BLaER1 treated with 17β-estradiol and CSF1 and Interleukin-3, amounts not matched to agents 10 nM and 100 nM (cell line): ENCODE measurements around the gene KIAA1614.

Source experiments
- H3K27ac ChIP-seq, 11 experiments: shearing (Covaris generic); formaldehyde crosslinking; 2 replicates each; pipeline ENCODE4 v1.8.1; 2022
- H3K27me3 ChIP-seq, 11 experiments: shearing (Covaris generic); formaldehyde crosslinking; 2 replicates each; pipeline ENCODE4 v1.8.1; 2022
- H3K36me3 ChIP-seq, 11 experiments: shearing (Covaris generic); formaldehyde crosslinking; 2 replicates each; pipeline ENCODE4 v1.8.1; 2022
- H3K4me1 ChIP-seq, 10 experiments: shearing (Covaris generic); formaldehyde crosslinking; 2 replicates each; pipeline ENCODE4 v1.8.1; 2022
- H3K4me2 ChIP-seq, 11 experiments: shearing (Covaris generic); formaldehyde crosslinking; 2 replicates each; pipeline ENCODE4 v1.8.1; 2022
- H3K4me3 ChIP-seq, 10 experiments: shearing (Covaris generic); formaldehyde crosslinking; 2 replicates each; pipeline ENCODE4 v1.8.1; 2022
- H3K9ac ChIP-seq, 11 experiments: shearing (Covaris generic); formaldehyde crosslinking; 2 replicates each; pipeline ENCODE4 v1.8.1; 2022
- H3K9me3 ChIP-seq, 11 experiments: shearing (Covaris generic); formaldehyde crosslinking; replicated peaks in 1 of 11; 2 replicates each; pipeline ENCODE4 v1.8.1; 2022
- H4K20me1 ChIP-seq, 11 experiments: shearing (Covaris generic); formaldehyde crosslinking; 2 replicates each; pipeline ENCODE4 v1.8.1; 2022
- Cebpa-rat ChIP-seq, 11 experiments: shearing (Covaris generic); IDR thresholded peaks; 2 replicates each; pipeline ENCODE4 v1.8.1; 2022

The KIAA1614 gene, protein sequence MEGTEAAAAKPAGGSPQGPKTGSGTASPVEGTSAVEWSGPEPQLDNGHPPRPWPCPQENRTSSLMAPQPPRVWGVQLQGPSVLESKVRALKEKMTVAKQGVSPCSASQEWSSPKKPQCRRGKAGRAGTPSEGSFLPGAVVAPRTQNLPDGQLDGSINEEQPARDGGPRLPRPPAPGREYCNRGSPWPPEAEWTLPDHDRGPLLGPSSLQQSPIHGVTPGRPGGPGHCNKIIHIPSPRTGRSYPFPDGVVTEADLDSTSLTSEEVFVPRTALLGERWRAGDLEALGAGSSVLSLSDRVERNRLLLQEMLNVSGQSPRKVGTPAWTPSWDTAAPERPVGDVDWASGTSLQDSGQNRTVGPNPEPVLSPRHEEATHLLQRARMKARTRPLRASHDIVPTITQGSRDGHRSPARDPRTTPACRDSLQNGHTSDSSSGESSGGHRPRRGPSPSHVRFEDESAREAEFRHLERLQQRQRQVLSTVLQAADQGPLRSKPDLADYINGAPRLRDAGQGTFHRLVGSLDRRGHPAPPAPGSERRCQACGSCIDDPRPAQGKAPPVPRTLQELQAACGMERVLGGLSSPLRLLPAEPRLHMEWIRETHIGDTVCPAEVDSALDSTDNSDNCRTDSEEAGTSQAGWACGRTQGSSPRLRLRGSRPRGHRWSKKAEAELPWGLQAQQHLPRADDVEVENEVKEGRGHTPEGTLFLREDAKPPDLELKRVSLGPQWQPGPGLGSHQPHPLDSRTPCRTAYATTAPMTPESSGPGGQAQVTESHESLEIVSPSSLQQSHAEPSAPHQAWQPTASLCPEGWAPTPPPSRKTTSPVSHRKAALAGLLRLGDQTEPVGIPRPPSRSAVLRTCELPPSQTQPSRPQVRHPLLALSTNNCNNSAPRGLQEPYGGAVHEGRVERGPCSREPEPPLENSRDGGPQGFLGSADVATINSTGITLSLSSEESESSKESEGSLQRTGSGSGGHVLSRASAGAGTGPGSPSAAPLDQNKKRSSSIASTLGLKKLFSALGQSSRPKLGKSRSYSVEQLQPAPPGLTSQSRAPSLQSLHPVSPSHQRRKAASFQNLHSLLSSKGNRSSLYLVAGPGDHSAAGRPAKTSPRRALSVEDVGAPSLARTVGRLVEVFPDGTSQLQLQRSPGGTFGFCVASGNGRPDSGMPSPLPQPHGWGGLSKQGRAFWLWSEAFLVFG

DNA sequence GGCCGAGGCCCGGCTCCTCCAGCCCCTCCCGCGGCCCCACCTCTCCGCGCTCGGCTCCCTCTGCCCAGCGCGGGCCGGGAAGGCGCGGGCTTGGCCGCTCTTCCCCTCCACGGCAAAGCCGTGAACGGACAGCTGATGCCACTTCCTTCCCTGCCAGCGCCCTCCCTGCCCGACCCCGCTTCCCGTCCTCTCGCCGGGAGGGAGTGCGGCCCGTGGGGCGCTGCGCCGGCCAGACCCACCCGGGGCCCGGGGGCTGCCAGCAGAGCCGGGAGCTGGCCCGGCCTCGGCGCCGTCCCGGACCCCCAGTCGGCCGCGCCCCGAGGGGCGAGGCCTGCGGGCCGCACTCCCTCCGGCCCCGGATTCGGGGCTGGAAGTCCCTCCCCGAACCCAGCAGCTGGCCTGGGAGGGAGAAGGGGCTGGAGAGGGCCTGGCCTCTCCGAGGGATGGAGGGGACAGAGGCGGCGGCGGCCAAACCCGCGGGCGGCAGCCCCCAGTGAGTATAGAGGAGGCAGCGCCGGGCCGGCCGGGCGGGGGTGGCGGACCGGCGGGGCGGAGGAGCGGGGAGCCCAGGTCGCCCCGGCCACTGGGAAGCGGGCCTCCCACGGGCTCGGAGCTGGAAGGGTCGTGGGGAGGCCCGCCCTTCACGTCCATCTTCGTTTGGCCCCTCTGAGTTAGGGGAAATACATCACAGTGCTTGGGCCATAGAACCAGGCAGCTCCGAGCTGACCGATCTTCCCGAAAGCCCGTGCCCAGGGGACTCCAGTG, at the start of gene KIAA1614:
Gene KIAA1614, plus strand, starts transcription at position 97 of the 765 bp plus-strand sequence. Its CDS starts 347 bp downstream, at position 444.
- peaks cover 84 to 100% (median 96%) of the 10 kb centered on the region in 11 experiments for H3K27me3 ChIP-seq
- H3K4me3 ChIP-seq = peak within 1 kb of the TSS; percentile 59 to 76 (median 66)
- H3K36me3 ChIP-seq = no peaks in the 10 kb centered on the region
- H3K4me1 ChIP-seq = peaks cover 7 to 26% (median 24%) of the 10 kb centered on the region in 10 experiments; a peak in 18 of 20 replicates
- H3K9me3 ChIP-seq = no peaks in the 10 kb centered on the region
- H3K9ac ChIP-seq = peak within 1 kb of the TSS; percentile 26 to 76 (median 68); a peak in 21 of 22 replicates
- H4K20me1 ChIP-seq = peaks cover 0 to 39% (median 20%) of the 10 kb centered on the region in 11 experiments; a peak in 15 of 22 replicates
- TF ChIP-seq Cebpa-rat (IDR thresholded peaks at IDR 0.05) = no peak
- H3K27ac ChIP-seq = peak within 1 kb of the TSS in 3 of 11 experiments; percentile 18 to 48 (median 47); a peak in 6 of 22 replicates
- H3K4me2 ChIP-seq = peak within 1 kb of the TSS; percentile 96 to 100 (median 99)

DNA sequence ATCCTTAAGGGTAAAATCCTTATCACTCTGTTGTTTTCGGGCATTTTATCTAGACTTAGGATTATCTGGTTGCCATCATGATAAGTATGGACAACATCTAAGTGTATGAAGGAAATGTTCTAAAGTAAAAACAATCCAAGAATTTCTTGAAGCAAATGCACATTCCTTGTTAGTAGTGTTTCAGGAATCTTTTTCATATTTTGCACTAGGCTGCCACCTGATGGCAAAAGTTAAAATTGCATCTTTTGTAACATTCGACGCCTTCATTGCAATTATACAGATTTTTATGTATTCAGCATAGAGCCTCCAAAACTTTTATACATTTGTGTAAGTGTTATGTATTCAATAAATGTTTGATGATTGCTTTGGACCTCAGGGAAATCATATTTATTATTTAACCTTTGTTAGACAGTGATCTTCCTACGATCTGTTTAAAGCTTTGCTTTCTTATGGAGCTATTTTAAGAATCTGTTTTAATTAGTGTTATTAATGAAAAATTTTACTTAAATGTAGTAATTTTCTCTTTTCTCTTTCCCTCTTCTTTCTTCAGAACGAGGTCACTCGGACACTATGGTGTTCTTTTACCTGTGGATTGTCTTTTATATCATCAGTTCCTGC, 49.4 kb upstream of the KIAA1614 start:
- H3K27me3 ChIP-seq = peaks cover 0 to 12% (median 0%) of the 10 kb centered on the region in 11 experiments; a peak in 1 of 22 replicates
- H3K36me3 ChIP-seq = peaks cover 0 to 24% (median 6%) of the 10 kb centered on the region in 11 experiments; a peak in 11 of 22 replicates
- peaks cover 0 to 9% (median 0%) of the 10 kb centered on the region in 11 experiments; a peak in 2 of 22 replicates for H4K20me1 ChIP-seq
- H3K9me3 ChIP-seq = no peaks in the 10 kb centered on the region
- no peak for TF ChIP-seq Cebpa-rat (IDR thresholded peaks at IDR 0.05)
- no peak overlapping the region for H3K4me3 ChIP-seq
- peaks cover 0 to 10% (median 5%) of the 10 kb centered on the region in 10 experiments; a peak in 12 of 20 replicates for H3K4me1 ChIP-seq
- H3K27ac ChIP-seq = no peak overlapping the region
- H3K9ac ChIP-seq = no peak overlapping the region
- no peak overlapping the region for H3K4me2 ChIP-seq

DNA sequence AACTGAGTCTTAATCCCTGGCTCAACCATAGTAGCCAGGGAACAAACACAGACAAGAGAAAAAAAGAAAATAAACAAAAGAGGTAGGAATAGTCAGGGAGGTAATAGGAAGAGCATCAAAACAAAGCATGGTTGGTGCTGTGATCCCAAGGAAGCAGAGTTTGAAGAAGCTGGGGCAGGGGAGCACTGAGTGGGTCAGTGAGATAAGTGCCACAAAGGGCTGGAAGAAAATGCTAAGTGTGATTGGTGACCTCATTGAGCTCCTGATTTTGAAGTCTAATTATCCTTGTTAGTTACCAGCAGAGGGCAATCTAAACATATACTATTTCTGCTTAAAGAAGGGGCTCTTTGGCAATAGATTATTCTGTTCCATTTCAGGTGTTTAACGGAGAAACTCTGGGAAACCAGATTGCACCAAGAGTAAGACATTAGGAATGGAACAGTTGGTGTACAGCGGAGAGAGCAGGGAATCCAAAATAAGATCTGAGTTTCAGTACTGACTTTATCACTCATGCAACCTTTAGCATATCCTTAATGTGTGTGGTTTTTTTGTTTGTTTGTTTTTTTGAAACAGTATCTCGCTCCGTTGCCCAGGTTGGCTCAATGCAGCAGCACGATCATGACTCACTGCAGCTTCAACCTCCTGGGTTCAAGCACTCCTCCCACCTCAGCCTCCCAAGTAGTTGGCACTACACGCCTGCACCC, 30.7 kb upstream of the KIAA1614 start:
- H3K36me3 ChIP-seq = peaks cover 0 to 14% (median 3%) of the 10 kb centered on the region in 11 experiments; a peak in 7 of 22 replicates
- H3K9me3 ChIP-seq = no peaks in the 10 kb centered on the region
- no peak overlapping the region for H3K4me3 ChIP-seq
- H3K9ac ChIP-seq = no peak overlapping the region
- no peaks in the 10 kb centered on the region for H4K20me1 ChIP-seq
- H3K4me2 ChIP-seq = no peak overlapping the region
- H3K27me3 ChIP-seq = no peaks in the 10 kb centered on the region
- H3K27ac ChIP-seq = no peak overlapping the region
- no peak for TF ChIP-seq Cebpa-rat (IDR thresholded peaks at IDR 0.05)
- 0 out of 20 replicates have a peak, but pooled peaks cover 0 to 7% (median 0%) of the 10 kb centered on the region in 10 experiments for H3K4me1 ChIP-seq

DNA sequence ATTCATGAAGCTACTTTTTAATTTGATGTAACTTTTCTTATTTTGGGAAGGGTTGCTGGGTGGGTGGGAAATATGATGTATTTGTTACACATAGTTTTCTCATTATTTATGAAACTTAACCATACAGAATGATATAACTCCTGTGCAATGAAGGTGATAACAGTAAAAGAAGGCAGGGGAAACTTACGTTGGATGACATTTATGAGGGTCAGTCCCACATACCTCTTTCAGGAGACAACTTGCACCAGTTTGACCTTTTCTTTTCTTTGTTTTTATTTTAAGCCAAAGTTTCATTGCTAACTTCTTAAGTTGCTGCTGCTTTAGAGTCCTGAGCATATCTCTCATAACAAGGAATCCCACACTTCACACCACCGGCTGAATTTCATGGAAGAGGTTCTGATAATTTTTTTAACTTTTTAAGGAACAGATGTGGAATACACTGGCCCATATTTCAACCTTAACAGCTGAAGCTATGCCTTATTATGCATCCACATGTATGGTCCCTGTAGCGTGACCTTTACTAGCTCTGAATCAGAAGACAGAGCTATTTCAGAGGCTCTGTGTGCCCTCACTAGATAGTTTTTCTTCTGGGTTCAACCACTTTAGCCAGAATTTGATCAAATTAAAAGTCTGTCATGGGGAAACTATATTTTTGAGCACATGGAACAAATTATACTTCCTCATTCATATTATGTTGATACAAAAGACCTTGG, 28.0 kb upstream of the KIAA1614 start:
- no peaks in the 10 kb centered on the region for H4K20me1 ChIP-seq
- H3K9me3 ChIP-seq = no peaks in the 10 kb centered on the region
- no peak overlapping the region for H3K4me3 ChIP-seq
- H3K27me3 ChIP-seq = no peaks in the 10 kb centered on the region
- no peak for TF ChIP-seq Cebpa-rat (IDR thresholded peaks at IDR 0.05)
- no peak overlapping the region for H3K27ac ChIP-seq
- no peak overlapping the region for H3K9ac ChIP-seq
- H3K36me3 ChIP-seq = peaks cover 0 to 8% (median 0%) of the 10 kb centered on the region in 11 experiments; a peak in 6 of 22 replicates
- H3K4me1 ChIP-seq = peaks cover 0 to 16% (median 9%) of the 10 kb centered on the region in 10 experiments; a peak in 17 of 20 replicates
- no peak overlapping the region for H3K4me2 ChIP-seq

DNA sequence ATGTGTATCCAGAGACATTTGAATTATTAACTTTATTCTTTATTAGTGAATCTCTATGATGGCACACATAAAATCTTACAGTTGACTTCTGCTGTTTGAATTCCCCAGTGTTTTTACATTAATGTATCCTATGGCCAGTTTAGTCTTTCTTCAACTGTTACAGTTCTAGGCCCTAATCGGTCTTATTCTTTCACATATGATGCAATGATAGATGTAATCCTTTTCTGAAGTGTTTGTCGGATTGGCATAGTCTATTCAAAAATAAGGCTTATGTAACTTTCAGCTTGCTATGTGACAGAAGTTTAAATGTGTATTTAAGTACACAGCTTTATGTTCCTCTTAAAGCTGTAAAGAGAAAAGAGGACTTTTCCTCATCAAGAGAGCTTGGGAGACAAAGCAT, 26.4 kb upstream of the KIAA1614 start:
- TF ChIP-seq Cebpa-rat (IDR thresholded peaks at IDR 0.05) = no peak
- Histone ChIP-seq H3K4me2 (no peak overlapping the region), H3K27me3 (no peaks in the 10 kb centered on the region), H3K4me3 (no peak overlapping the region), H3K9ac (no peak overlapping the region), H3K9me3 (no peaks in the 10 kb centered on the region), H4K20me1 (no peaks in the 10 kb centered on the region), H3K4me1 (peaks cover 0 to 11% (median 9%) of the 10 kb centered on the region in 10 experiments; a peak in 17 of 20 replicates), H3K27ac (no peak overlapping the region), H3K36me3 (peaks cover 0 to 4% (median 0%) of the 10 kb centered on the region in 11 experiments; a peak in 2 of 22 replicates)

DNA sequence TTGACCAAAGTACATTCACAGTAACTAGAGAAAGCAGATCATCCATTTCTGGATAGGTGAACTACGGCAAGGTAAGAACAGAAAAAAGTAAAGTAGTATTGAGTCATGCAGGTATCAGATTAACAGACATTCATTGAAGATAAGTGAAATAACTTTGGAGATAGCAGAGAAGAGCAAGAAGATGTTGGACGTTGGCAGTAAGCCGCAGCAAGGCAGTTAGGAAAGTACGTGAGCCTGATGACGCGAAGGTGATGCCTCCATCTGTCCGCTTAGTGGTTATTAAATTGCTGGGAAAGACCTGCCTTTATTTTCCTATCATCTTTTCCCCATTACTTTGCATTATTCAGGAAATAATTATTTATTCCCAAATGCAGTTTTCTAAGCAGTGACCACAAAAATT, 24.9 kb upstream of the KIAA1614 start:
- no peak overlapping the region for H3K9ac ChIP-seq
- no peaks in the 10 kb centered on the region for H4K20me1 ChIP-seq
- H3K4me3 ChIP-seq = no peak overlapping the region
- peaks cover 0 to 4% (median 0%) of the 10 kb centered on the region in 11 experiments; a peak in 2 of 22 replicates for H3K36me3 ChIP-seq
- H3K4me2 ChIP-seq = no peak overlapping the region
- no peaks in the 10 kb centered on the region for H3K9me3 ChIP-seq
- peaks cover 0 to 11% (median 9%) of the 10 kb centered on the region in 10 experiments; a peak in 17 of 20 replicates for H3K4me1 ChIP-seq
- H3K27ac ChIP-seq = no peak overlapping the region
- no peaks in the 10 kb centered on the region for H3K27me3 ChIP-seq
- TF ChIP-seq Cebpa-rat (IDR thresholded peaks at IDR 0.05) = no peak

DNA sequence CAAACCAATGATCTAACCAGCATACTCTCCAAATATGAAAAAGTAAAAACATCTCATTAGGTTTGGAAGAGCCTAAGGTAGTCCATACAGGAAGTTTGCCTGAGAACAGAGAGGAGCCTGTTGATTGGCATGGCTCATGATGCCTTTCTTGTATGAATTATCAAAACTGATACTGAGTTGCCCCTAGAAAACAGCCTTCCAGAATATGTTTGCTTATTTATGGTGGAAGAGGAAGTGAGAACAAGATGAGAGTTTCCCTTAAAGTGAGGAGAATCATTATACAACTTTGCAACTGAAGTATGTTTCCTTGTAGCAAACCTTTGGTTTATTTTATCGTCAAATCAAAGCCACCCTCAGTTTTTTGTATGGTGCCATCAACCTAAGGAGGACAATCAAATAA, 23.8 kb upstream of the KIAA1614 start:
- H3K9me3 ChIP-seq = no peaks in the 10 kb centered on the region
- H3K9ac ChIP-seq = no peak overlapping the region
- no peaks in the 10 kb centered on the region for H3K27me3 ChIP-seq
- no peak for TF ChIP-seq Cebpa-rat (IDR thresholded peaks at IDR 0.05)
- H3K27ac ChIP-seq = no peak overlapping the region
- no peak overlapping the region for H3K4me3 ChIP-seq
- H3K4me1 ChIP-seq = peaks cover 8 to 20% (median 17%) of the 10 kb centered on the region in 10 experiments
- H4K20me1 ChIP-seq = no peaks in the 10 kb centered on the region
- peak overlapping the region in 10 of 11 experiments; percentile 0 to 39 (median 20); a peak in 12 of 22 replicates for H3K4me2 ChIP-seq
- H3K36me3 ChIP-seq = peaks cover 0 to 3% (median 0%) of the 10 kb centered on the region in 11 experiments; a peak in 2 of 22 replicates
